Osteocyte (in vitro differentiated cells): ENCODE results near the gene DGCR8. TPM values are rescaled to one million over a fixed set of nuclear protein-coding genes. Genes with fewer than 3 reads are reported as not detected.
A peak's percentile ranks its signal among the peaks of the same experiment; 100 is the strongest.

ENCODE experiments used
- DNase-seq: peaks from one replicate; pipeline ENCODE4 v3.0.0; 2021; ENCODE audit warnings: mixed read lengths; ENCODE audit not compliant: unreplicated experiment; ENCODE audit errors: extremely low spot score
- H3K27ac Mint-ChIP-seq: one replicate; pipeline ENCODE4 v1.8.0; 2021; ENCODE audit warnings: mild to moderate bottlenecking, mixed read lengths; ENCODE audit not compliant: unreplicated experiment
- H3K27me3 Mint-ChIP-seq: one replicate; pipeline ENCODE4 v1.8.0; 2021; ENCODE audit warnings: mixed read lengths; ENCODE audit not compliant: unreplicated experiment
- H3K36me3 Mint-ChIP-seq: one replicate; pipeline ENCODE4 v1.8.0; 2021; ENCODE audit warnings: mixed read lengths; ENCODE audit not compliant: unreplicated experiment
- H3K4me1 Mint-ChIP-seq: one replicate; pipeline ENCODE4 v1.8.0; 2021; ENCODE audit warnings: mixed read lengths; ENCODE audit not compliant: unreplicated experiment
- H3K4me3 Mint-ChIP-seq: one replicate; pipeline ENCODE4 v1.8.0; 2021; ENCODE audit warnings: mild to moderate bottlenecking, moderate library complexity, mixed read lengths; ENCODE audit not compliant: unreplicated experiment
- H3K9me3 Mint-ChIP-seq: one replicate; pipeline ENCODE4 v1.8.0; 2021; ENCODE audit warnings: mixed read lengths; ENCODE audit not compliant: unreplicated experiment
- total RNA-seq: library from RNA; stranded (reverse); gene quantifications from 2 replicates; pipeline ENCODE4 v1.2.1, GENCODE V29; 2021
- TF ChIP-seq, protein P1 (sequence below): fragments of 200-600 bp; sonication (generic); IDR thresholded peaks from 2 replicates; pipeline ENCODE4 v1.5.0; 2021; ENCODE audit warnings: antibody characterized with exemption, mild to moderate bottlenecking, moderate library complexity

DGCR8 gene
- total RNA-seq, 1 donor from 2014 or later, result 45.1 TPM

DNA sequence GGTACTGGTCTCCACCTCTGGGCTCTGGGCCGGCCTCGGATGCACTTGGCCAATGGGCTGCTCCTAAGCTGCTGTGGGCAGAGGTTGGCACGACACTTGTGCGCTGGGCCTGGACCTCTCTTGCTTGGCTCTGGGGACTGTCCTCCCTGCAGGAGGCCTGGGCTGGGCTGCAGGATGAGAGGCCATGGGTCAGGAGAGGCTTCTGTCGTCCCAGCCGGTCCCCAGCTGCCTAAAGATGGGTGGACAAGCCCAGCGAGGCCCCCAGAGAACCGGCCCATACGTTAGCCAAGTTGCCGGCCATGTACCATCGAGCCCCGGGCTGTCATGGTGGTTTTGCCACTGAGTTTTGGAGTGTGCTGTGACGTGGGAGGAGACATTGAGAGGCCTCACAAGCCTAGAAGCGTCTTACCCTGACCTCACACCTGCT lies 72.4 kb downstream of the DGCR8 start:
- H3K9me3 Mint-ChIP-seq, result no peaks in the 10 kb centered on the region
- TF ChIP-seq, protein P1, sequence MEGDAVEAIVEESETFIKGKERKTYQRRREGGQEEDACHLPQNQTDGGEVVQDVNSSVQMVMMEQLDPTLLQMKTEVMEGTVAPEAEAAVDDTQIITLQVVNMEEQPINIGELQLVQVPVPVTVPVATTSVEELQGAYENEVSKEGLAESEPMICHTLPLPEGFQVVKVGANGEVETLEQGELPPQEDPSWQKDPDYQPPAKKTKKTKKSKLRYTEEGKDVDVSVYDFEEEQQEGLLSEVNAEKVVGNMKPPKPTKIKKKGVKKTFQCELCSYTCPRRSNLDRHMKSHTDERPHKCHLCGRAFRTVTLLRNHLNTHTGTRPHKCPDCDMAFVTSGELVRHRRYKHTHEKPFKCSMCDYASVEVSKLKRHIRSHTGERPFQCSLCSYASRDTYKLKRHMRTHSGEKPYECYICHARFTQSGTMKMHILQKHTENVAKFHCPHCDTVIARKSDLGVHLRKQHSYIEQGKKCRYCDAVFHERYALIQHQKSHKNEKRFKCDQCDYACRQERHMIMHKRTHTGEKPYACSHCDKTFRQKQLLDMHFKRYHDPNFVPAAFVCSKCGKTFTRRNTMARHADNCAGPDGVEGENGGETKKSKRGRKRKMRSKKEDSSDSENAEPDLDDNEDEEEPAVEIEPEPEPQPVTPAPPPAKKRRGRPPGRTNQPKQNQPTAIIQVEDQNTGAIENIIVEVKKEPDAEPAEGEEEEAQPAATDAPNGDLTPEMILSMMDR, result no peak
- no peaks in the 10 kb centered on the region for H3K27me3 Mint-ChIP-seq
- H3K4me3 Mint-ChIP-seq, result no peak overlapping the region
- peaks cover 9% of the 10 kb centered on the region for H3K4me1 Mint-ChIP-seq
- H3K36me3 Mint-ChIP-seq, result no peaks in the 10 kb centered on the region
- no peak for DNase-seq
- H3K27ac Mint-ChIP-seq, result no peak overlapping the region

DNA sequence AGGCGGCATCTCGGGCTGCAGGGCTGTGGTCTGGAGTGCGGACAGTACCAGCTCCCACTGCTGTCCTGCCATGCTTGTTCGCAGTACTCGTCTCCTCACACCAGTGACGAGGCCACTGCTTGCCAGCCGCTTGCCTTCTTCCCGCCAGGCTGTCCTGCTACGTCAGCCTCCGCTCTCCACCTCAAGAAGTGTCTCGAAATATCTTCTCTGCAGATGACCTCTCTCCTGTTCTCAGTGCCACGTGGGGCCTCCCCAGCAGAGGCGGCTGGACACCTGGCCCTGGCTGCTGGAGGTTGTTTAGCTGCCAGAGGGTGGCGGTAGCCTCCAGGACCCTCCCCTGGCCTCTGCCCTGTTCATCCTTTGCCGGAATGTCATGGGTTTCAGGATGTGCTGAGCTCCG lies 73.9 kb downstream of the DGCR8 start:
- H3K9me3 Mint-ChIP-seq, result no peaks in the 10 kb centered on the region
- no peaks in the 10 kb centered on the region for H3K36me3 Mint-ChIP-seq
- no peaks in the 10 kb centered on the region for H3K27me3 Mint-ChIP-seq
- H3K4me3 Mint-ChIP-seq, result no peak overlapping the region
- peaks cover 9% of the 10 kb centered on the region for H3K4me1 Mint-ChIP-seq
- peak overlapping the region; percentile 40 for H3K27ac Mint-ChIP-seq
- TF ChIP-seq, protein P1, result no peak
- no peak for DNase-seq

DNA sequence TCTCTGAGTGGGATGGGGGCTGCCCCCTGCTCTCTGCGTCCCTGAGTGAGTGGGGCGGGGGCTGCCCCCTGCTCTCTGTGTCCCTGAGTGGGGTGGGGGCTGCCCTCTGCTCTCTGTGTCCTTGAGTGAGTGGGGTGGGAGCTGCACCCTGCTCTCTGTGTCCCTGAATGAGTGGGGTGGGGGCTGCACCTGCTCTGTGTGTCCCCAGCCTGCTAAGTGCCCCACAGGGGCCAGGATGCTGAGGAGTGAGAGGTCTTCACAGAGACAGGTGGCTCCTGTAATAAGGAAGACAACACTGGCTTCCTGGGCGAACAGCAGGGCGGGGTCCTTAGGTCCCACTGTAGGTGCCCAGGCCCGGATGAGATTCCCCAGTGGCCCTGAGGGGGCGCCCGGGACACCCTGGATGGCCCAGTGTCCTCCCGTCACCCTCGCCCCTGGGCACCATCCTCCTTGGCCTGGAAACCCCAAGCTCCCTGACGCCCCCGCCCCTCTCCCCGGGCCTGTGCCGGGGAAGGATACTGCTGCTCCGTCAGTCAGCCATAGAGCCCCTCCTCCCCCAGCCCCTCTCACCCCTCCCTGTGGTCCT lies 74.7 kb downstream of the DGCR8 start:
- H3K27me3 Mint-ChIP-seq, result no peaks in the 10 kb centered on the region
- peaks cover 9% of the 10 kb centered on the region for H3K4me1 Mint-ChIP-seq
- no peak overlapping the region for H3K27ac Mint-ChIP-seq
- no peak overlapping the region for H3K4me3 Mint-ChIP-seq
- H3K9me3 Mint-ChIP-seq, result no peaks in the 10 kb centered on the region
- H3K36me3 Mint-ChIP-seq, result no peaks in the 10 kb centered on the region
- DNase-seq, result no peak
- TF ChIP-seq, protein P1, result no peak

DNA sequence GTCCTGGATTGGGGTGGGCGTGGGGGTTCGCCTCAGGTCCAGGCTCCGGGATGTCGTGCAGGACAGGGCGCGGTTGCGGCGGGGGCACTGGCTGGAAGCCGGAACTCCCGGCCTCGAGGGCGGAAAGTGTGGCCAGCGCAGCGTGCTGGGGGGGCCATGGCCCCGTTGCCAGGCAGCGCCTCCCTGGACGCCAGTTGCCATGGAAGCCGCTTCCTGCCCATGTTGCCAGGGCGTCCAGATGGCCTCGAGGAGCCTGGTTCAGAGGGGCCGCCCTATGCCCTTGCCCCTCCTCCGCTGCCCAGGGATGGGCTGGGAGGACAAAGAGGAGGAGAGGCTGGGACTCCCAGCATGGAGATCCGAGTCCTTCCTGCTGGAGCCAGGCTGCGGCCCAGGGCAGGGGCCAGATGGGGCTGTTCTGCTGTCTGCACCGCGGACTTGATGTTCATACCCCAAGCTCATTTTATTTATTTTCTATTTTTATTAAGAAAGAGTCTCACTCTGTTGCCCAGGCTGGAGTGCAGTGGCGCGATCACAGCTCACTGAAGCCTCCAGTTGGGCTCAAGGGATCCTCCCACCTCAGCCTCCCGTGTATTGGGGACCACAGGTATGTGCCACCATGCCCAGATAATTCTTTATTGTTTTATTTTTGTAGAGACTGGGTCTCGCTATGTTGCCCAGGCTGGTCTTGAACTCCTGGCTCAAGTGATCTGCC lies 75.4 kb downstream of the DGCR8 start:
- Mint-ChIP-seq H3K36me3 (no peaks in the 10 kb centered on the region), H3K4me1 (peaks cover 9% of the 10 kb centered on the region), H3K27me3 (no peaks in the 10 kb centered on the region), H3K4me3 (no peak overlapping the region), H3K27ac (no peak overlapping the region), H3K9me3 (no peaks in the 10 kb centered on the region)
- TF ChIP-seq, protein P1, result no peak
- no peak for DNase-seq

DNA sequence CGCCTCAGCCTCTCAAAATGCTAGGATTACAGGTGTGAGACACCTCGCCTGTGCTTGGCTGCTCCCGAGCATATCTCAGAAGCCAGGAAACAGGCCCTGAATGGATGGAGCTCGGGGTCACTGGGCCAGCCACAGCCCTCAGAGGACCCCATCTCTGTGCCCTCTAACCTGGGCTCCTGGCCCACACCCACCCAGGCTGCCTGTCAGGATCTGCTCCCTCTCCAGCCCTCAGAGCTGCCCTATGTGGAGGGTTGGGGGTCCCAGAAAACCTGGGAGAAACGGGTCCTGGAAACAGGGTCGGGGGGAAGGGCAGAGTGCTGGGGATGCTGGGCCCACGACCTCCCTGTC lies 76.0 kb downstream of the DGCR8 start:
- Mint-ChIP-seq H3K27me3 (no peaks in the 10 kb centered on the region), H3K36me3 (no peaks in the 10 kb centered on the region), H3K4me1 (peaks cover 9% of the 10 kb centered on the region), H3K4me3 (no peak overlapping the region), H3K27ac (no peak overlapping the region), H3K9me3 (no peaks in the 10 kb centered on the region)
- DNase-seq, result no peak
- TF ChIP-seq, protein P1, result no peak
